ENCODE results near the gene GMEB1. TPM values are rescaled to one million over a fixed set of nuclear protein-coding genes. Genes with fewer than 3 reads are reported as not detected.
A peak's percentile ranks its signal among the peaks of the same experiment; 100 is the strongest.
"Not testable (repeated sequence)": the region's sequence is repeated elsewhere in the genome, so short reads cannot be mapped to it uniquely, and the experiment has no call there.

GMEB1 gene
- total and polyA plus RNA-seq, 2 experiments from 2014 or later, result 7.6 to 9.2 TPM

DNA sequence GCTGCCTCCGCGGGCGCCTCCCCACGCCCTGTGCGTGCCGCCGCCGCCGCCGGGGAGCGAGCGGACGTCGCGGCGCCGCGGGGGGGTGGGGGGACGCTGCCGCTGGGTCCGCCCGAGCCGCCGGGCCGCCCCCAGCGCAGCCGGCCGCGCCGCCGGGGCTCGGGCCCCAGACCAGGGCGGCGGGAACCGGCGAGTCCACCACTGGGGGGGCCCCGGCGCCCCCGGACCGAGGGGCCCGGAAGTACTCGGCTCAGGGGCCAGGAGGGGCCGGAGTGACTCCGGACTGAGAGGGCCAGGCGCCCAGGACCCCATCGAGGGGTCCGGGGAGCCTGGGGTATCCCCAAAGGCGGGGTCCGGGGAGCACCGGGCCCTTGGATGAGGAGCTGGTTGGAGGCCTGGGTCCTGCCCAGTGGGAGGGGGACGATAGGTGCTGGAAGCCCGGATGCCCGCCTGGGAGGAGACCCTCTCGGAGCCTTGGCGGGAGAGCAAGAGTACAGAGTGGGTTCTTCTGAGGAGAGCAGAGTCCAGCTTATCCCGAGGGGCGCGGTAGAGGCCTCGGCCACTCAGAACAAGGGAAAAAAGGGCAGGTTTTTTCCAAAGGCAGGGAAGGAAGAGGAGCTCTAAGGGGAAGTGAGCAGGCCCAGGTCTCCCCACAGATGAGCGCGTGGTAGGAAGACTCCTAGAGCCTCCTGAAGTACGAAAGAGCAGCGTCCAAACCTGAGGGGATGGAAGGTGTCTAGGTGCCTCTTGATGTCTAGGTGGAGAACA lies 556 bp downstream of the GMEB1 start:
- Histone ChIP-seq H2AFZ (peak overlapping the region; percentile 76), H3K4me3 (peak overlapping the region; percentile 57), H3K27me3 (no peaks in the 10 kb centered on the region), H3K36me3 (replicated peaks; ENCODE audit: insufficient read depth, low read depth) (no peaks in the 10 kb centered on the region), H3K4me1 (ENCODE audit: insufficient read depth) (peaks cover 16% of the 10 kb centered on the region), H3K9me3 (ENCODE audit: low read depth) (no peaks in the 10 kb centered on the region), H3K9me2 (replicated peaks; ENCODE audit: insufficient read depth) (no peaks in the 10 kb centered on the region), H3K79me2 (peaks cover 44% of the 10 kb centered on the region), H3K27ac (peak overlapping the region; percentile 100), H3K4me2 (peak overlapping the region; percentile 93), H4K20me1 (ENCODE audit: insufficient read depth, poor library complexity, severe bottlenecking) (no peaks in the 10 kb centered on the region)
- TF ChIP-seq EZH2 (IDR thresholded peaks at IDR 0.05; ENCODE audit: borderline replicate concordance) (no peak), EZH2phosphoT487 (IDR thresholded peaks at IDR 0.05; ENCODE audit: low read depth, severe bottlenecking, unreplicated experiment) (no peak)
- TF ChIP-seq, protein P1, sequence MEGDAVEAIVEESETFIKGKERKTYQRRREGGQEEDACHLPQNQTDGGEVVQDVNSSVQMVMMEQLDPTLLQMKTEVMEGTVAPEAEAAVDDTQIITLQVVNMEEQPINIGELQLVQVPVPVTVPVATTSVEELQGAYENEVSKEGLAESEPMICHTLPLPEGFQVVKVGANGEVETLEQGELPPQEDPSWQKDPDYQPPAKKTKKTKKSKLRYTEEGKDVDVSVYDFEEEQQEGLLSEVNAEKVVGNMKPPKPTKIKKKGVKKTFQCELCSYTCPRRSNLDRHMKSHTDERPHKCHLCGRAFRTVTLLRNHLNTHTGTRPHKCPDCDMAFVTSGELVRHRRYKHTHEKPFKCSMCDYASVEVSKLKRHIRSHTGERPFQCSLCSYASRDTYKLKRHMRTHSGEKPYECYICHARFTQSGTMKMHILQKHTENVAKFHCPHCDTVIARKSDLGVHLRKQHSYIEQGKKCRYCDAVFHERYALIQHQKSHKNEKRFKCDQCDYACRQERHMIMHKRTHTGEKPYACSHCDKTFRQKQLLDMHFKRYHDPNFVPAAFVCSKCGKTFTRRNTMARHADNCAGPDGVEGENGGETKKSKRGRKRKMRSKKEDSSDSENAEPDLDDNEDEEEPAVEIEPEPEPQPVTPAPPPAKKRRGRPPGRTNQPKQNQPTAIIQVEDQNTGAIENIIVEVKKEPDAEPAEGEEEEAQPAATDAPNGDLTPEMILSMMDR (IDR thresholded peaks at IDR 0.05; ENCODE audit: poor library complexity), result no peak
- 4% methylated on average over 26 of the region's 63 CpGs for WGBS (ENCODE audit: low lambda C conversion rate, missing lambda C conversion rate)
- DNase-seq (ENCODE audit: low spot score), result peak; percentile 91

DNA sequence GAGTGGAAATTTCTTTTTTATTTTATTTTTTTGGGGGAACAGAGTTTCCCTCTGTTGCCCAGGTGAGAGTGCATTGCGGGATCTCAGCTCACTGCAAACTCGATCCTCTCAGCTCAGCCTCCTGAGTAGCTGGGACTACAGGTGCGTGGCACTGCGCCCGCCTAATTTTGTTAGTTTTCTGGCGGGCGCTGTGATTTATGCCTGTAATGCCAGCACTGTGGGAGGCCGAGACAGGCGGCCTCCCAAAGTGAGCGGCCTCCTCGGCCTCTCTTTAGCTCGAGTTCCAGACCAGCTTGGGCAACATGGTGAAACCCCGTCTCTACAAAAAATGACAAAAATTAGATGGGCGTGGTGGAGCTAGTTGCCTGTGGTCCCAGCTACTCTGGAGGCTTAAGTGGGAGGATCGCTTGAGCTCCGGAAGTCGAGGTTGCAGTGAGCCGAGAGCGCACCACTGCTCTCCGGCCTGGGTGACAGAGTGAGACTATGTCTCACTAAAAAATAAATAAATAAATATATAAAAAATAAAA lies 2.7 kb downstream of the GMEB1 start:
- no peaks in the 10 kb centered on the region for H3K9me2 ChIP-seq (replicated peaks; ENCODE audit: insufficient read depth)
- H3K36me3 ChIP-seq (replicated peaks; ENCODE audit: insufficient read depth, low read depth), result no peaks in the 10 kb centered on the region
- peaks cover 16% of the 10 kb centered on the region for H3K4me1 ChIP-seq (ENCODE audit: insufficient read depth)
- H3K27ac ChIP-seq, result no peak overlapping the region
- 95% methylated on average over 20 of the region's 20 CpGs for WGBS (ENCODE audit: low lambda C conversion rate, missing lambda C conversion rate)
- DNase-seq (ENCODE audit: low spot score), result no peak
- no peaks in the 10 kb centered on the region for H3K27me3 ChIP-seq
- H2AFZ ChIP-seq, result no peak overlapping the region
- TF ChIP-seq, protein P1 (IDR thresholded peaks at IDR 0.05; ENCODE audit: poor library complexity), result no peak
- no peak for TF ChIP-seq EZH2phosphoT487 (IDR thresholded peaks at IDR 0.05; ENCODE audit: low read depth, severe bottlenecking, unreplicated experiment)
- no peak for TF ChIP-seq EZH2 (IDR thresholded peaks at IDR 0.05; ENCODE audit: borderline replicate concordance)
- H3K9me3 ChIP-seq (ENCODE audit: low read depth), result no peaks in the 10 kb centered on the region
- H4K20me1 ChIP-seq (ENCODE audit: insufficient read depth, poor library complexity, severe bottlenecking), result no peaks in the 10 kb centered on the region
- no peak overlapping the region for H3K4me3 ChIP-seq
- H3K4me2 ChIP-seq, result no peak overlapping the region
- peaks cover 52% of the 10 kb centered on the region for H3K79me2 ChIP-seq

DNA sequence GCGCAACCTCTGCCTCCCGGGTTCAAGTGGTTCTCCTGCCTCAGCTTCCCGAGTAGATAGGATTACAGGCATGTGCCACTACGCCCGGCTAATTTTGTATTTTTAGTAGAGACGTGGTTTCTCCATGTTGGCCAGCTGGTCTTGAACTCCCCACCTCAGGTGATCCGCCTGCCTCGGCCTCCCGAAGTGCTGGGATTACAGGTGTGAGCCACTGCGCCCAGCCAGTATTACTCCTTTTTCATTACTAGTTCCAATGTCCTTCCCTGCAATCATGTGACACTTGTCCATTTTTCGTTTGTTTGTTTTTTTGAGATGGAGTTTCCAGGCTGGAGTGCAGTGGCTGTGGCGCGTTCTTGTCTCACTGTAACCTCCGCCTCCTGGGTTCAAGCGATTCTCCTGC lies 4.4 kb downstream of the GMEB1 start:
- not testable (repeated sequence) for H3K4me1 ChIP-seq (ENCODE audit: insufficient read depth); H4K20me1 ChIP-seq (ENCODE audit: insufficient read depth, poor library complexity, severe bottlenecking); H2AFZ ChIP-seq; H3K36me3 ChIP-seq (replicated peaks; ENCODE audit: insufficient read depth, low read depth); H3K9me3 ChIP-seq (ENCODE audit: low read depth); H3K4me3 ChIP-seq; H3K4me2 ChIP-seq; H3K27me3 ChIP-seq; H3K27ac ChIP-seq; H3K9me2 ChIP-seq (replicated peaks; ENCODE audit: insufficient read depth); DNase-seq (ENCODE audit: low spot score)
- H3K79me2 ChIP-seq, result peaks cover 65% of the 10 kb centered on the region
- over 99% methylated on average over 15 of the region's 15 CpGs for WGBS (ENCODE audit: low lambda C conversion rate, missing lambda C conversion rate)

DNA sequence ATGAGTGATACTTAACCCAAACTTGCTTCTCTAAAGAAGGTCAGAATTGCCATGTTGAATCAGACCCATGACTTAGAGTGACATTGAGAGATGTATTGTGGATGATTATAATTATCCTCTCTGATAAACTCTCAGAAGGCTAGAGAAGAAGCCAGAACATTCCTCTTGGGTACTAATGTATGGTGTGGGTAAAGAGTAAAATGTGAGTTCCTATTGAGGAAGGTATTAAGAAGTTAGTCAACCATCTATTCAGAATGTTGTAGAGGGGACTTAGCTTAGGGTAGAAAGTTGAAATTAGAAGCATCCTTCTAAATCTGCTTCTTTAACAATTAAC lies 7.3 kb downstream of the GMEB1 start:
- Histone ChIP-seq H3K4me1 (ENCODE audit: insufficient read depth) (no peaks in the 10 kb centered on the region), H2AFZ (no peak overlapping the region), H3K27me3 (no peaks in the 10 kb centered on the region), H3K9me2 (replicated peaks; ENCODE audit: insufficient read depth) (no peaks in the 10 kb centered on the region), H3K27ac (peak overlapping the region; percentile 27), H3K9me3 (ENCODE audit: low read depth) (no peaks in the 10 kb centered on the region), H3K4me3 (no peak overlapping the region), H3K36me3 (replicated peaks; ENCODE audit: insufficient read depth, low read depth) (no peaks in the 10 kb centered on the region), H3K4me2 (peak overlapping the region; percentile 21), H3K79me2 (peaks cover 58% of the 10 kb centered on the region), H4K20me1 (ENCODE audit: insufficient read depth, poor library complexity, severe bottlenecking) (no peaks in the 10 kb centered on the region)
- DNase-seq (ENCODE audit: low spot score), result no peak
- TF ChIP-seq EZH2 (IDR thresholded peaks at IDR 0.05; ENCODE audit: borderline replicate concordance), result no peak

All from hepatocyte (in vitro differentiated cells).